Panc1 (cell line): Measurements from ENCODE around the gene RAB6A. TPM values are rescaled to one million over a fixed set of nuclear protein-coding genes. Genes with fewer than 3 reads are reported as not detected.
A peak's percentile ranks its signal among the peaks of the same experiment; 100 is the strongest.
"Not testable (repeated sequence)": the region's sequence is repeated elsewhere in the genome, so short reads cannot be mapped to it uniquely, and the experiment has no call there.

Experiments used
- ATAC-seq: fragments of 200-7000 bp; cut with Tn5 transposase; 2 replicates; pipeline ENCODE4 v1.9.1; 2020; ENCODE audit warnings: mild to moderate bottlenecking, moderate library complexity
- BruUV-seq: library from RNA; stranded (reverse); fragments of 400-500 nt; replicated peaks from 2 replicates; lab custom pipeline; 2021; lab: Mats Ljungman, UMichigan
- CTCF ChIA-PET: fragments of 300-600 bp; sonication (Branson Sonifier 250); formaldehyde crosslinking; loops from one replicate; lab custom pipeline; 2022; ENCODE audit warnings: antibody characterized with exemption; lab: Charles Lee
- POLR2A ChIA-PET: fragments of 300-600 bp; sonication (Branson Sonifier 250); formaldehyde crosslinking; loops from one replicate; lab custom pipeline; 2022; ENCODE audit warnings: antibody characterized with exemption; lab: Charles Lee
- DNase-seq: peaks from one replicate; pipeline ENCODE4 v3.0.0-alpha.2; 2010; ENCODE audit warnings: low read depth, low spot score
- H3K27ac ChIP-seq: 2 replicates; pipeline ENCODE4 v1.5.1; 2011; ENCODE audit warnings: mild to moderate bottlenecking, low read length, inconsistent platforms
- H3K27me3 ChIP-seq: fragments of 200-500 bp; sonication (Bioruptor generic); 2 replicates; pipeline ENCODE4 v1.6.0; 2014; ENCODE audit warnings: low read length, inconsistent platforms; ENCODE audit not compliant: control insufficient read depth, insufficient read depth
- H3K36me3 ChIP-seq: fragments of 200-500 bp; sonication (Bioruptor generic); 2 replicates; pipeline ENCODE4 v1.5.1; 2014; ENCODE audit warnings: inconsistent platforms, mild to moderate bottlenecking, low read length, moderate library complexity; ENCODE audit not compliant: control insufficient read depth, insufficient read depth
- H3K4me1 ChIP-seq: 2 replicates; pipeline ENCODE4 v1.5.1; 2011; ENCODE audit warnings: inconsistent platforms, mild to moderate bottlenecking, low read length, moderate library complexity; ENCODE audit not compliant: control insufficient read depth, insufficient read depth
- H3K4me3 ChIP-seq, 2 experiments: 2 replicates each; pipeline ENCODE4 v1.5.1; 2011 to 2012; ENCODE audit warnings: low read depth in 2 of 2, low read length in 2 of 2, mild to moderate bottlenecking in 2 of 2, inconsistent platforms in 1 of 2, moderate library complexity in 1 of 2
- H3K9me3 ChIP-seq: fragments of 200-500 bp; sonication (Bioruptor generic); 2 replicates; pipeline ENCODE4 v1.5.1; 2014; ENCODE audit warnings: low read depth, mild to moderate bottlenecking, inconsistent platforms, low read length, moderate library complexity; ENCODE audit not compliant: control insufficient read depth, insufficient read depth
- CTCF ChIP-seq: fragments of 450-650 bp; IDR thresholded peaks from 2 replicates; pipeline ENCODE4 v1.5.1; 2017; ENCODE audit warnings: mild to moderate bottlenecking
- POLR2AphosphoS5 ChIP-seq: IDR thresholded peaks from 2 replicates; pipeline ENCODE4 v1.6.1; 2012; ENCODE audit warnings: mild to moderate bottlenecking, low read depth, low read length, moderate library complexity
- REST ChIP-seq, 2 experiments: IDR thresholded peaks; 2 replicates each; pipeline ENCODE4 v1.6.1; 2011 to 2012; ENCODE audit warnings: low read depth in 2 of 2, control low read depth in 1 of 2, low read length in 1 of 2, mild to moderate bottlenecking in 1 of 2, moderate library complexity in 1 of 2; ENCODE audit not compliant: insufficient read depth in 1 of 2
- SIN3A ChIP-seq: IDR thresholded peaks from 2 replicates; pipeline ENCODE4 v1.6.1; 2012; ENCODE audit warnings: low read depth, mild to moderate bottlenecking, low read length, moderate library complexity, borderline replicate concordance; ENCODE audit not compliant: insufficient read depth
- TCF7L2 ChIP-seq: IDR thresholded peaks from 2 replicates; pipeline ENCODE4 v1.6.1; 2011; ENCODE audit warnings: mild to moderate bottlenecking, low read depth, low read length, inconsistent platforms
- in situ Hi-C: cut with HindIII; loops from 2 replicates; pipeline ENCODE4 v1.10.0; 2016; ENCODE audit warnings: low sequenced_read_pairs, low pct_unique_long_range_greater_than_20kb
- intact Hi-C: fragments of 100-400 bp; cut with micrococcal nuclease; formaldehyde crosslinking; loops from one replicate; pipeline ENCODE4 v1.10.0; 2022; ENCODE audit not compliant: unreplicated experiment
- total RNA-seq: library from RNA; stranded (reverse); gene quantifications from one replicate; pipeline ENCODE4 v1.2.1, GENCODE V29; 2021; ENCODE audit not compliant: unreplicated experiment

RAB6A gene
- total RNA-seq, 1 experiment from 2014 or later, result 149 TPM

GRCh38 chr11:73680687-73681086, 80.2 kb downstream of the RAB6A start:
- no peak overlapping the region for H3K27ac ChIP-seq
- H3K4me3 ChIP-seq, result no peak overlapping the region
- in situ Hi-C loops, result no loop called here
- DNase-seq, result no peak
- no peaks in the 10 kb centered on the region for H3K36me3 ChIP-seq
- H3K4me1 ChIP-seq, result no peaks in the 10 kb centered on the region
- CTCF ChIA-PET, result interaction anchor here (0.6 kb wide), 1 partner anchor 120 kb away, joined by 6 read pairs; no protein-coding TSS in a partner anchor
- ATAC-seq, result no peak
- intact Hi-C loops, result no loop called here
- no TSS peak for BruUV-seq
- H3K9me3 ChIP-seq, result no peaks in the 10 kb centered on the region
- POLR2A ChIA-PET, result no interaction called here
- no peaks in the 10 kb centered on the region for H3K27me3 ChIP-seq
- TF ChIP-seq TCF7L2, result no peak
- TF ChIP-seq POLR2AphosphoS5, result no peak
- TF ChIP-seq CTCF, result no peak
- TF ChIP-seq REST (IDR thresholded peaks at IDR 0.05; ENCODE audit: insufficient read depth in 1 of 2, low read depth in 2 of 2, low read length in 1 of 2), result no peak
- no peak for TF ChIP-seq SIN3A

GRCh38 chr11:73676552-73676951, 84.3 kb downstream of the RAB6A start:
- H3K27ac ChIP-seq, intact Hi-C loops, in situ Hi-C loops, H3K36me3 ChIP-seq, H3K9me3 ChIP-seq, H3K4me1 ChIP-seq, H3K4me3 ChIP-seq, DNase-seq, ATAC-seq, H3K27me3 ChIP-seq, BruUV-seq, CTCF ChIA-PET: not testable (repeated sequence)
- POLR2A ChIA-PET, result interaction anchor here (0.6 kb wide), 1 partner anchor 112 kb away, joined by 4 read pairs; no protein-coding TSS in a partner anchor

GRCh38 chr11:73671701-73672100, 89.2 kb downstream of the RAB6A start:
- DNase-seq, result no peak
- CTCF ChIA-PET, result no interaction called here
- intact Hi-C loops, result no loop called here
- in situ Hi-C loops, result no loop called here
- H3K36me3 ChIP-seq, result no peaks in the 10 kb centered on the region
- no peaks in the 10 kb centered on the region for H3K4me1 ChIP-seq
- BruUV-seq, result no TSS peak
- peak; percentile 47 for ATAC-seq
- POLR2A ChIA-PET, result no interaction called here
- TF ChIP-seq POLR2AphosphoS5, result no peak
- no peak for TF ChIP-seq REST (IDR thresholded peaks at IDR 0.05; ENCODE audit: insufficient read depth in 1 of 2, low read depth in 2 of 2, low read length in 1 of 2)
- TF ChIP-seq CTCF, result no peak
- no peak for TF ChIP-seq TCF7L2
- no peak for TF ChIP-seq SIN3A
- H3K27me3 ChIP-seq, result no peaks in the 10 kb centered on the region
- no peak overlapping the region for H3K27ac ChIP-seq
- no peaks in the 10 kb centered on the region for H3K9me3 ChIP-seq
- H3K4me3 ChIP-seq, result no peak overlapping the region
